Measurements from ENCODE around the gene LRRC47. TPM values are rescaled to one million over a fixed set of nuclear protein-coding genes. Genes with fewer than 3 reads are reported as not detected.

Gene LRRC47
- total and polyA plus RNA-seq, 11 donors, result 18.4 to 85.7 (median 60.2) TPM

GRCh38 chr1:3831689-3832088 lies 35.4 kb upstream of the LRRC47 start:
- H3K4me1 ChIP-seq, result no peaks in the 10 kb centered on the region
- H3K4me3 ChIP-seq, result no peak overlapping the region
- intact Hi-C loops (cut with DNase I), result no loop called here
- peaks cover 0 to 1% (median 0%) of the 10 kb centered on the region in 12 donors for H3K9me3 ChIP-seq
- DNase-seq, result no peak
- TF ChIP-seq CTCF (IDR thresholded peaks at IDR 0.05) (no peak), POLR2A (IDR thresholded peaks at IDR 0.05) (no peak)
- H3K27ac ChIP-seq, result no peak overlapping the region
- WGBS, 4 donors, result 83 to 92% (median 88%) methylated on average over 6 of the region's 6 CpGs
- H3K27me3 ChIP-seq, result no peaks in the 10 kb centered on the region
- peaks cover 0 to 98% (median 87%) of the 10 kb centered on the region in 9 donors for H3K36me3 ChIP-seq
- ATAC-seq, result no peak

- ATAC-seq (no peak), DNase-seq (no peak)
- WGBS, 4 donors, result 90 to 95% (median 93%) methylated on average over 8 of the region's 8 CpGs
- H3K4me3 ChIP-seq, result no peak overlapping the region
- no peaks in the 10 kb centered on the region for H3K4me1 ChIP-seq
- H3K27ac ChIP-seq, result no peak overlapping the region
- H3K36me3 ChIP-seq, result peaks cover 0 to 96% (median 90%) of the 10 kb centered on the region in 9 donors
- intact Hi-C loops (cut with DNase I), result no loop called here
- H3K27me3 ChIP-seq, result no peaks in the 10 kb centered on the region
- no peak for TF ChIP-seq POLR2A (IDR thresholded peaks at IDR 0.05)
- no peak for TF ChIP-seq CTCF (IDR thresholded peaks at IDR 0.05)
- no peaks in the 10 kb centered on the region for H3K9me3 ChIP-seq
Observed at GRCh38 chr1:3828391-3828790, 32.1 kb upstream of the LRRC47 start.

GRCh38 chr1:3827813-3828307 lies 31.6 kb upstream of the LRRC47 start:
- WGBS, 4 donors, result 88 to 90% (median 89%) methylated on average over 6 to 14 of the region's 14 CpGs
- no peaks in the 10 kb centered on the region for H3K4me1 ChIP-seq
- DNase-seq, result no peak
- intact Hi-C loops (cut with DNase I), result no loop called here
- no peak overlapping the region for H3K4me3 ChIP-seq
- H3K27me3 ChIP-seq, result no peaks in the 10 kb centered on the region
- H3K27ac ChIP-seq, result no peak overlapping the region
- H3K36me3 ChIP-seq, result peaks cover 0 to 97% (median 92%) of the 10 kb centered on the region in 9 donors
- TF ChIP-seq CTCF (IDR thresholded peaks at IDR 0.05), result no peak
- TF ChIP-seq POLR2A (IDR thresholded peaks at IDR 0.05), result no peak
- peak in 1 of 4 donors; percentile 33 for ATAC-seq
- no peaks in the 10 kb centered on the region for H3K9me3 ChIP-seq

GRCh38 chr1:3825356-3825755 lies 29.1 kb upstream of the LRRC47 start:
- no peaks in the 10 kb centered on the region for H3K9me3 ChIP-seq
- DNase-seq (no peak), ATAC-seq (no peak)
- WGBS, 4 donors, result 85 to 92% (median 89%) methylated on average over 15 of the region's 15 CpGs
- intact Hi-C loops (cut with DNase I), result no loop called here
- peaks cover 0 to 98% (median 92%) of the 10 kb centered on the region in 9 donors for H3K36me3 ChIP-seq
- H3K27me3 ChIP-seq, result no peaks in the 10 kb centered on the region
- H3K4me3 ChIP-seq, result no peak overlapping the region
- no peaks in the 10 kb centered on the region for H3K4me1 ChIP-seq
- H3K27ac ChIP-seq, result no peak overlapping the region
- TF ChIP-seq CTCF (IDR thresholded peaks at IDR 0.05), result no peak
- TF ChIP-seq POLR2A (IDR thresholded peaks at IDR 0.05), result no peak
